GM20000 (cell line): ENCODE data around the gene SHANK1.
A peak's percentile ranks its signal among the peaks of the same experiment; 100 is the strongest.

Experiments
- DNase-seq: peaks from one replicate; pipeline ENCODE4 v3.0.0; 2012; ENCODE audit warnings: low spot score
- CTCF ChIP-seq: IDR thresholded peaks from 2 replicates; pipeline ENCODE4 v1.5.1; 2012; ENCODE audit warnings: mild to moderate bottlenecking, control low read depth; ENCODE audit errors: extremely low read depth, missing control alignments

Gene SHANK1

GRCh38 chr19:50724522-50725217, 5.1 kb upstream of the SHANK1 start:
- peak; percentile 68 for TF ChIP-seq CTCF
- peak; percentile 100 for DNase-seq

GRCh38 chr19:50723735-50724521, 4.3 kb upstream of the SHANK1 start:
- no peak for DNase-seq
- no peak for TF ChIP-seq CTCF

GRCh38 chr19:50723069-50723468, 3.5 kb upstream of the SHANK1 start, which contains the start of gene CLEC11A:
CLEC11A (plus strand) TSS chr19:50723364; CDS start chr19:50723526, 162 bp downstream.
- TF ChIP-seq CTCF = no peak
- DNase-seq = no peak

GRCh38 chr19:50722201-50723013, 2.8 kb upstream of the SHANK1 start:
- no peak for DNase-seq
- TF ChIP-seq CTCF = no peak

- TF ChIP-seq CTCF = no peak
- DNase-seq = no peak
Measured at GRCh38 chr19:50721441-50722137, 2.0 kb upstream of the SHANK1 start.

- TF ChIP-seq CTCF = no peak
- no peak for DNase-seq
Measured at GRCh38 chr19:50720921-50721381, 1.3 kb upstream of the SHANK1 start.
